ENCODE measurements around the gene SLC48A1. TPM values are rescaled to one million over a fixed set of nuclear protein-coding genes. Genes with fewer than 3 reads are reported as not detected.
"Not testable (repeated sequence)": the region's sequence is repeated elsewhere in the genome, so short reads cannot be mapped to it uniquely, and the experiment has no call there.

SLC48A1 gene
- total RNA-seq, 1 experiment from 2014 or later = 37.5 TPM

- ChIA-PET POLR2A (no interaction called here), CTCF (no interaction called here)
- intact Hi-C loops (cut with micrococcal nuclease; ENCODE audit: unreplicated experiment) = no loop called here
- Mint-ChIP-seq H3K9me3 (ENCODE audit: unreplicated experiment) (no peaks in the 10 kb centered on the region), H3K4me3 (ENCODE audit: unreplicated experiment) (no peak overlapping the region), H3K27me3 (ENCODE audit: insufficient read depth, unreplicated experiment) (no peaks in the 10 kb centered on the region), H3K27ac (ENCODE audit: unreplicated experiment) (no peak overlapping the region), H3K36me3 (ENCODE audit: insufficient read depth, unreplicated experiment) (no peaks in the 10 kb centered on the region), H3K4me1 (ENCODE audit: low read depth, unreplicated experiment) (peaks cover 16% of the 10 kb centered on the region)
- no peaks in the 10 kb centered on the region for H3K9me3 ChIP-seq
- H3K4me1 ChIP-seq = peaks cover 27% of the 10 kb centered on the region
- no peak overlapping the region for H3K4me3 ChIP-seq (ENCODE audit: low read depth, low read length)
- no peak for TF ChIP-seq CTCF (IDR thresholded peaks at IDR 0.05; ENCODE audit: insufficient read depth in 1 of 2, low read depth in 1 of 2, low read length in 1 of 2, severe bottlenecking in 1 of 2, unreplicated experiment in 1 of 2)
- no peak for DNase-seq
- no peaks in the 10 kb centered on the region; the same call in 1 of the 2 replicates for H3K36me3 ChIP-seq (ENCODE audit: control insufficient read depth, insufficient read depth, low read length)
- H3K27me3 ChIP-seq (replicated peaks; ENCODE audit: control insufficient read depth, insufficient read depth, low read length) = no peaks in the 10 kb centered on the region
- no TSS peak for BruUV-seq (replicated peaks)
These were observed 41.6 kb downstream of the SLC48A1 start for GRCh38 chr12:47814539-47815170.

DNA sequence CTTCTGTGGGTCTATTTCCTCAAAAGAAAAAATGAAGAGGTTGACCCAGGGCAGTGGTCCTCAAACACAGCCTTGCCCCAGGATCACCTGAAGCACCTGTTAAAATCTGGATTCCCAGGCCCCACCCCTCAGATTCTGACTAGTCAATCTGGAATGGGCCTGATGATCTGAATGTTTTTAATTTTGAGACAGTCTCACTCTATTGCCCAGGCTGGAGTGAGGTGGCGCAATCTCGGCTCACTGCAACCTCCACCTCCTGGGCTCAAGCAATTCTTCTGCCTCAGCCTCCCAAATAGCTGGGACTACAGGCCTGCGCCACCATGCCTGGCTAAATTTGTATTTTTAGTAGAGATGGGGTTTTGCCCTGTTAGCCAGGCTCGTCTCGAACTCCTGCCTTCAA is 42.4 kb downstream of the SLC48A1 start:
- CTCF ChIA-PET = interaction anchor here (7.8 kb wide), 1 partner anchor 21 kb away, joined by 113 read pairs; no protein-coding TSS in a partner anchor
- H3K4me1 ChIP-seq = peaks cover 27% of the 10 kb centered on the region
- H3K4me3 Mint-ChIP-seq (ENCODE audit: unreplicated experiment); intact Hi-C loops (cut with micrococcal nuclease; ENCODE audit: unreplicated experiment); H3K36me3 ChIP-seq (ENCODE audit: control insufficient read depth, insufficient read depth, low read length); H3K36me3 Mint-ChIP-seq (ENCODE audit: insufficient read depth, unreplicated experiment); H3K4me3 ChIP-seq (ENCODE audit: low read depth, low read length); H3K27me3 ChIP-seq (replicated peaks; ENCODE audit: control insufficient read depth, insufficient read depth, low read length); H3K27me3 Mint-ChIP-seq (ENCODE audit: insufficient read depth, unreplicated experiment); H3K9me3 ChIP-seq; H3K9me3 Mint-ChIP-seq (ENCODE audit: unreplicated experiment); H3K27ac Mint-ChIP-seq (ENCODE audit: unreplicated experiment); DNase-seq; POLR2A ChIA-PET; BruUV-seq (replicated peaks): not testable (repeated sequence)
- peaks cover 16% of the 10 kb centered on the region for H3K4me1 Mint-ChIP-seq (ENCODE audit: low read depth, unreplicated experiment)

- no peak overlapping the region for H3K4me3 Mint-ChIP-seq (ENCODE audit: unreplicated experiment)
- no peak for DNase-seq
- Histone ChIP-seq H3K9me3 (no peaks in the 10 kb centered on the region), H3K4me1 (peaks cover 35% of the 10 kb centered on the region), H3K4me3 (ENCODE audit: low read depth, low read length) (no peak overlapping the region), H3K27me3 (replicated peaks; ENCODE audit: control insufficient read depth, insufficient read depth, low read length) (no peaks in the 10 kb centered on the region), H3K36me3 (ENCODE audit: control insufficient read depth, insufficient read depth, low read length) (no peaks in the 10 kb centered on the region)
- BruUV-seq (replicated peaks) = no TSS peak
- H3K4me1 Mint-ChIP-seq (ENCODE audit: low read depth, unreplicated experiment) = peaks cover 25% of the 10 kb centered on the region
- no peak for TF ChIP-seq CTCF (IDR thresholded peaks at IDR 0.05; ENCODE audit: insufficient read depth in 1 of 2, low read depth in 1 of 2, low read length in 1 of 2, severe bottlenecking in 1 of 2, unreplicated experiment in 1 of 2)
- no peaks in the 10 kb centered on the region for H3K9me3 Mint-ChIP-seq (ENCODE audit: unreplicated experiment)
- ChIA-PET CTCF (interaction anchor here (0.6 to 7.8 kb wide), 5 partner anchors 14 to 1548 kb away, joined by 3 to 113 read pairs (median 4); partner anchors contain the start of gene SLC38A1), POLR2A (no interaction called here)
- H3K27ac Mint-ChIP-seq (ENCODE audit: unreplicated experiment) = peak overlapping the region; percentile 21
- intact Hi-C loops (cut with micrococcal nuclease; ENCODE audit: unreplicated experiment) = no loop called here
- no peaks in the 10 kb centered on the region for H3K27me3 Mint-ChIP-seq (ENCODE audit: insufficient read depth, unreplicated experiment)
- H3K36me3 Mint-ChIP-seq (ENCODE audit: insufficient read depth, unreplicated experiment) = peaks cover 12% of the 10 kb centered on the region
These were observed 43.6 kb downstream of the SLC48A1 start for GRCh38 chr12:47816403-47817271.

Measured in Caco-2 (cell line).